Fibroblast of skin of left quadriceps (primary cell): Measurements from ENCODE around the gene SLC18B1.
A peak's percentile ranks its signal among the peaks of the same experiment; 100 is the strongest.
"Not testable (repeated sequence)": the region's sequence is repeated elsewhere in the genome, so short reads cannot be mapped to it uniquely, and the experiment has no call there.

ENCODE experiments used
- DNase-seq, 2 experiments: peaks; one replicate each; pipeline ENCODE4 v3.0.0-alpha.2; 2013; ENCODE audit warnings: low read depth in 2 of 2

SLC18B1 gene

GRCh38 chr6:132798869-132799538, 567 bp upstream of the SLC18B1 start:
- no peak for DNase-seq

- no peak for DNase-seq
Observed at GRCh38 chr6:132795461-132795860, 3.0 kb downstream of the SLC18B1 start.

GRCh38 chr6:132792510-132792909, 5.9 kb downstream of the SLC18B1 start:
- no peak for DNase-seq

- no peak for DNase-seq
Observed at GRCh38 chr6:132790450-132790849, 8.0 kb downstream of the SLC18B1 start.

GRCh38 chr6:132789396-132789776, 9.1 kb downstream of the SLC18B1 start:
- no peak for DNase-seq

- DNase-seq: no peak
Observed at GRCh38 chr6:132788658-132789395, 9.6 kb downstream of the SLC18B1 start.

- DNase-seq: no peak
Observed at GRCh38 chr6:132785936-132786335, 12.5 kb downstream of the SLC18B1 start.

GRCh38 chr6:132780770-132781371, 17.6 kb downstream of the SLC18B1 start:
- no peak for DNase-seq

GRCh38 chr6:132777881-132778280, 20.6 kb downstream of the SLC18B1 start:
- not testable (repeated sequence) for DNase-seq

GRCh38 chr6:132768051-132768517, 30.4 kb downstream of the SLC18B1 start:
- no peak for DNase-seq

- no peak for DNase-seq
Observed at GRCh38 chr6:132765560-132765959, 32.9 kb downstream of the SLC18B1 start.

GRCh38 chr6:132764370-132764769, 34.1 kb downstream of the SLC18B1 start:
- DNase-seq: peak; percentile 56 to 57

GRCh38 chr6:132763269-132763668, 35.2 kb downstream of the SLC18B1 start:
- DNase-seq: no peak

GRCh38 chr6:132760256-132760655, 38.2 kb downstream of the SLC18B1 start:
- DNase-seq: no peak

- no peak for DNase-seq
Observed at GRCh38 chr6:132758689-132759088, 39.7 kb downstream of the SLC18B1 start.

- no peak for DNase-seq
Observed at GRCh38 chr6:132752255-132752654, 46.2 kb downstream of the SLC18B1 start.

- no peak for DNase-seq
Observed at GRCh38 chr6:132751828-132752227, 46.6 kb downstream of the SLC18B1 start.

- no peak for DNase-seq
Observed at GRCh38 chr6:132751306-132751705, 47.1 kb downstream of the SLC18B1 start.

- no peak for DNase-seq
Observed at GRCh38 chr6:132750455-132751248, 47.8 kb downstream of the SLC18B1 start.

GRCh38 chr6:132749111-132749510, 49.3 kb downstream of the SLC18B1 start:
- peak; percentile 4 to 10 for DNase-seq

GRCh38 chr6:132748446-132748845, 50.0 kb downstream of the SLC18B1 start:
- DNase-seq: no peak

GRCh38 chr6:132746048-132746447, 52.4 kb downstream of the SLC18B1 start:
- DNase-seq: no peak
